ENCODE measurements around the gene HDAC4.

DNA sequence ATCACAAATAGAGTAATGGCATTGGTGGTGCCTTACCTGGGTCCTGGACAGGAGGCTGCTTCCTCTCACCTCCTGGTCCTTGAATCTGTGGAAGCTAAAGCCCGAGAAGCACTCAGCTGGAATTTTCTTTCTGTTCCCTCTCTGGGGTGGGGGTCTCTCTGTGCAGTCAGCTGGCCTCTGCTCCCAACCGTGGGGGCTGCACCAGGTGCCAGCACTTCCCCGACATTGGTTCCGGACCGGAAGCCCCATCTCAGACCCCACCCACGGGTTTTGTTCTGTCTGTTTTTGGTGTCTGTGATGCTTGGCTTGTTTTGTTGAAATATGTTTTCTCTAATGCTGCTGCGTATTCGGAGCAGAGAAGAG lies 398.2 kb downstream of the HDAC4 start:
- TF ChIP-seq NRF1 (conservative IDR thresholded peaks at IDR 0.05; ENCODE audit: low read depth, low read length): no peak
- no peak for TF ChIP-seq JUND (IDR thresholded peaks at IDR 0.05; ENCODE audit: low read depth, low read length)
- no peak for TF ChIP-seq RAD51 (IDR thresholded peaks at IDR 0.05)
- TF ChIP-seq, protein P1, sequence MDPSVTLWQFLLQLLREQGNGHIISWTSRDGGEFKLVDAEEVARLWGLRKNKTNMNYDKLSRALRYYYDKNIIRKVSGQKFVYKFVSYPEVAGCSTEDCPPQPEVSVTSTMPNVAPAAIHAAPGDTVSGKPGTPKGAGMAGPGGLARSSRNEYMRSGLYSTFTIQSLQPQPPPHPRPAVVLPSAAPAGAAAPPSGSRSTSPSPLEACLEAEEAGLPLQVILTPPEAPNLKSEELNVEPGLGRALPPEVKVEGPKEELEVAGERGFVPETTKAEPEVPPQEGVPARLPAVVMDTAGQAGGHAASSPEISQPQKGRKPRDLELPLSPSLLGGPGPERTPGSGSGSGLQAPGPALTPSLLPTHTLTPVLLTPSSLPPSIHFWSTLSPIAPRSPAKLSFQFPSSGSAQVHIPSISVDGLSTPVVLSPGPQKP (IDR thresholded peaks at IDR 0.05; ENCODE audit: low read depth, low read length): no peak
- TF ChIP-seq, protein P2, sequence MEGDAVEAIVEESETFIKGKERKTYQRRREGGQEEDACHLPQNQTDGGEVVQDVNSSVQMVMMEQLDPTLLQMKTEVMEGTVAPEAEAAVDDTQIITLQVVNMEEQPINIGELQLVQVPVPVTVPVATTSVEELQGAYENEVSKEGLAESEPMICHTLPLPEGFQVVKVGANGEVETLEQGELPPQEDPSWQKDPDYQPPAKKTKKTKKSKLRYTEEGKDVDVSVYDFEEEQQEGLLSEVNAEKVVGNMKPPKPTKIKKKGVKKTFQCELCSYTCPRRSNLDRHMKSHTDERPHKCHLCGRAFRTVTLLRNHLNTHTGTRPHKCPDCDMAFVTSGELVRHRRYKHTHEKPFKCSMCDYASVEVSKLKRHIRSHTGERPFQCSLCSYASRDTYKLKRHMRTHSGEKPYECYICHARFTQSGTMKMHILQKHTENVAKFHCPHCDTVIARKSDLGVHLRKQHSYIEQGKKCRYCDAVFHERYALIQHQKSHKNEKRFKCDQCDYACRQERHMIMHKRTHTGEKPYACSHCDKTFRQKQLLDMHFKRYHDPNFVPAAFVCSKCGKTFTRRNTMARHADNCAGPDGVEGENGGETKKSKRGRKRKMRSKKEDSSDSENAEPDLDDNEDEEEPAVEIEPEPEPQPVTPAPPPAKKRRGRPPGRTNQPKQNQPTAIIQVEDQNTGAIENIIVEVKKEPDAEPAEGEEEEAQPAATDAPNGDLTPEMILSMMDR (IDR thresholded peaks at IDR 0.05 in 2 of 3, conservative IDR thresholded peaks at IDR 0.05 in 1 of 3; ENCODE audit: control insufficient read depth in 2 of 3, extremely low read depth in 1 of 3, insufficient read depth in 1 of 3, low read depth in 3 of 3, low read length in 3 of 3): no peak
- no peak for TF ChIP-seq ASH2L (IDR thresholded peaks at IDR 0.05; ENCODE audit: borderline replicate concordance, low read depth)
- TF ChIP-seq ESRRA (IDR thresholded peaks at IDR 0.05; ENCODE audit: low read length): no peak
- no peak for TF ChIP-seq EP300 (IDR thresholded peaks at IDR 0.05; ENCODE audit: borderline replicate concordance in 1 of 2, control insufficient read depth in 1 of 2, low read depth in 2 of 2, low read length in 2 of 2)
- TF ChIP-seq POLR2A (IDR thresholded peaks at IDR 0.05; ENCODE audit: low read depth, low read length): no peak
- TF ChIP-seq TARDBP (IDR thresholded peaks at IDR 0.05; ENCODE audit: borderline replicate concordance): no peak
- TF ChIP-seq SMC3 (IDR thresholded peaks at IDR 0.05; ENCODE audit: borderline replicate concordance, low read length): no peak
- no peak for TF ChIP-seq MXI1 (IDR thresholded peaks at IDR 0.05; ENCODE audit: low read depth, low read length)

All from GM12878 (cell line).